H1 (cell line): ENCODE data around the gene TAPBPL. TPM values are rescaled to one million over a fixed set of nuclear protein-coding genes. Genes with fewer than 3 reads are reported as not detected.

Source experiments
- CHD7 ChIP-seq: fragments of 300-600 bp; sonication (generic); IDR thresholded peaks from 2 replicates; pipeline ENCODE4 v1.7.1; 2012; ENCODE audit warnings: low read length, moderate library complexity, mild to moderate bottlenecking, inconsistent platforms; ENCODE audit not compliant: insufficient replicate concordance
- FOSL1 ChIP-seq: IDR thresholded peaks from 2 replicates; pipeline ENCODE4 v1.6.1; 2011; ENCODE audit warnings: mild to moderate bottlenecking, low read depth, low read length, moderate library complexity; ENCODE audit not compliant: insufficient read depth
- JUN ChIP-seq: IDR thresholded peaks from 2 replicates; pipeline ENCODE4 v1.6.1; 2011; ENCODE audit warnings: low read depth, mild to moderate bottlenecking, improper control_type of control experiment, low read length
- JUND ChIP-seq: IDR thresholded peaks from 2 replicates; pipeline ENCODE4 v1.6.1; 2011; ENCODE audit warnings: mild to moderate bottlenecking, improper control_type of control experiment, low read length
- RBBP5 ChIP-seq: IDR thresholded peaks from 2 replicates; pipeline ENCODE4 v1.7.1; 2012; ENCODE audit warnings: low read depth, mild to moderate bottlenecking, inconsistent platforms, low read length, moderate library complexity, borderline replicate concordance
- SP1 ChIP-seq: IDR thresholded peaks from 2 replicates; pipeline ENCODE4 v1.6.1; 2011; ENCODE audit warnings: low read depth, low read length
- SP4 ChIP-seq: IDR thresholded peaks from 2 replicates; pipeline ENCODE4 v1.6.1; 2012; ENCODE audit warnings: low read length, inconsistent platforms
- TAF7 ChIP-seq: optimal IDR thresholded peaks from 2 replicates; pipeline ENCODE3; 2011; ENCODE audit warnings: low read depth, mild to moderate bottlenecking, inconsistent platforms, low read length, moderate library complexity, borderline replicate concordance
- polyA plus RNA-seq, 7 experiments: library from polyadenylated mRNA; depleted of rRNA in 3 of 7; stranded (reverse) in 5 of 7; unstranded in 2 of 7; fragments of >200 nt in 5 of 7; fragments of 200-250 nt in 2 of 7; gene quantifications; 1 replicate in 5 of 7; 2 replicates in 1 of 7; 4 replicates in 1 of 7; pipeline versions ENCODE4 v1.2.1 to v1.2.3, GENCODE V29; 2011 to 2013; ENCODE audit warnings: missing spikeins in 2 of 7, mixed read lengths in 2 of 7
- total RNA-seq: library from RNA; stranded (reverse); fragmentation: NEBNext Ultra II Directional; extraction: Animal tissue kit (Norgen Biotek cat#: 25700); gene quantifications from 2 replicates; pipeline ENCODE4 v1.2.1, GENCODE V29; 2021
- TF ChIP-seq, protein P1 (sequence below): IDR thresholded peaks from 2 replicates; pipeline ENCODE4 v1.6.1; 2012; ENCODE audit warnings: low read length, inconsistent platforms

The TAPBPL gene
- total and polyA plus RNA-seq, 2 of the 8 experiments (the other 6 are each of a cell fraction or from before 2014, with no cell fraction given), result 0.61 to 1.5 TPM

DNA sequence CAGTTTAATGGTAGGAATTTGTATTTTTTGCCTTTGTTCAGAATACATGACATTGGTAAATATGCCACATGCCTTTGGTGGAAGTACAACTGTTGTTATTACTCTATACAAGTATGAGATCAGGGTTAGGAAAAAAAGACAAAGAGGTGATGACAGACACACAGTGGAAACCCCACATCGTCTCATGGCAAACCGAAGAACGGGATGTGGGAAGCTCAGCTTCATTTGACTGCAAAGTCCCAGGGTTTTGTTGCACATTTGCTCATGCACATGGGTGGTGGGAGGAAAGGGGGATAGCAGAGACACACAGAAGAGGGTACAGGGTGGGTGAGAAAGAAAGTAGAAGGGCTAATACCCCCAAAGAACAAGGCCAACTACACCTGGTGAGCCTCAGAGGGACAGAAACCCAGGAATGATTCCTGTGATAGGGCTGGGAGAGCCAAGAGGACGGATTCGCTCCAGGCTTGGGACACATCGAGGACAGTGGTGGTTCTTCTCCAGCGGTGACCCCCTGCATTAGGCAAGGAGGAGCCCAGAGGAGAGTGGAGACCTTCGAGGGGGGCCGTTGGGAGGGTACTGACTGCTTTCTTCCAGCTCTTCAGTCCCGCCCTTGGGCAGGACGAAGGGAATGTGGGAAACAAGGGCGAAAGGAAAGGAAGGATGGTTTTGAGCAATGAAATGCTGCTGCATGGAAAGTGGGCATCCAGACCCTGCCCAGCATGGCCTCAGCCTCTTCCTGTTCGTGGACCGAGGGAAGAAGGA lies 10.6 kb downstream of the TAPBPL start (continued):
- TF ChIP-seq CHD7, result no peak
- TF ChIP-seq RBBP5, result no peak
- no peak for TF ChIP-seq SP1
- no peak for TF ChIP-seq JUND
- no peak for TF ChIP-seq FOSL1
- TF ChIP-seq JUN, result no peak
- TF ChIP-seq, protein P1, sequence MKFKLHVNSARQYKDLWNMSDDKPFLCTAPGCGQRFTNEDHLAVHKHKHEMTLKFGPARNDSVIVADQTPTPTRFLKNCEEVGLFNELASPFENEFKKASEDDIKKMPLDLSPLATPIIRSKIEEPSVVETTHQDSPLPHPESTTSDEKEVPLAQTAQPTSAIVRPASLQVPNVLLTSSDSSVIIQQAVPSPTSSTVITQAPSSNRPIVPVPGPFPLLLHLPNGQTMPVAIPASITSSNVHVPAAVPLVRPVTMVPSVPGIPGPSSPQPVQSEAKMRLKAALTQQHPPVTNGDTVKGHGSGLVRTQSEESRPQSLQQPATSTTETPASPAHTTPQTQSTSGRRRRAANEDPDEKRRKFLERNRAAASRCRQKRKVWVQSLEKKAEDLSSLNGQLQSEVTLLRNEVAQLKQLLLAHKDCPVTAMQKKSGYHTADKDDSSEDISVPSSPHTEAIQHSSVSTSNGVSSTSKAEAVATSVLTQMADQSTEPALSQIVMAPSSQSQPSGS, result no peak
- no peak for TF ChIP-seq TAF7
- TF ChIP-seq SP4, result no peak
- TF ChIP-seq, all 59 proteins: peak for 0
